HG03045 (cell line): ENCODE data around the gene RWDD2A.
A peak's percentile ranks its signal among the peaks of the same experiment; 100 is the strongest.

Experiments
- ATAC-seq: cut with Tn5 transposase; IDR thresholded peaks from one replicate; pipeline ENCODE4 v1.9.1; 2021; ENCODE audit warnings: mild to moderate bottlenecking, moderate library complexity; ENCODE audit not compliant: unreplicated experiment

RWDD2A gene

GRCh38 chr6:83198486-83199172 lies 5.5 kb downstream of the RWDD2A start:
- ATAC-seq = no peak

GRCh38 chr6:83199173-83199862 lies 6.2 kb downstream of the RWDD2A start:
- ATAC-seq = no peak

- no peak for ATAC-seq
Measured at GRCh38 chr6:83199863-83200225, 6.7 kb downstream of the RWDD2A start.

GRCh38 chr6:83202031-83202430 lies 8.9 kb downstream of the RWDD2A start:
- ATAC-seq = no peak

GRCh38 chr6:83215131-83216047 lies 22.2 kb downstream of the RWDD2A start:
- ATAC-seq = peak; percentile 96

- ATAC-seq = no peak
Measured at GRCh38 chr6:83216806-83217205, 23.6 kb downstream of the RWDD2A start.

GRCh38 chr6:83218646-83219045 lies 25.5 kb downstream of the RWDD2A start:
- no peak for ATAC-seq

- ATAC-seq = no peak
Measured at GRCh38 chr6:83220121-83220520, 27.0 kb downstream of the RWDD2A start.

- no peak for ATAC-seq
Measured at GRCh38 chr6:83221276-83221675, 28.1 kb downstream of the RWDD2A start.

- no peak for ATAC-seq
Measured at GRCh38 chr6:83221889-83222479, 28.8 kb downstream of the RWDD2A start.

- no peak for ATAC-seq
Measured at GRCh38 chr6:83226517-83226916, 33.4 kb downstream of the RWDD2A start.

GRCh38 chr6:83231146-83231545 lies 38.0 kb downstream of the RWDD2A start:
- ATAC-seq = no peak

GRCh38 chr6:83247471-83247870 lies 54.3 kb downstream of the RWDD2A start:
- ATAC-seq = no peak
